Activated B cell treated with CpG ODN at 0.5 μM for 24 hours (primary cell): Measurements from ENCODE around the gene MICALL2. TPM values are rescaled to one million over a fixed set of nuclear protein-coding genes. Genes with fewer than 3 reads are reported as not detected.

ENCODE experiments used
- ATAC-seq: fragments of 200-7000 bp; cut with Tn5 transposase; one replicate; pipeline ENCODE4 v1.10.0; 2021; ENCODE audit warnings: low read depth, mild to moderate bottlenecking, moderate library complexity
- CTCF ChIA-PET: fragments of 350-600 bp; sonication (Branson Sonifier 250); formaldehyde crosslinking; loops from one replicate; lab custom pipeline; 2021; ENCODE audit warnings: antibody characterized with exemption; lab: Charles Lee
- POLR2A ChIA-PET: fragments of 350-600 bp; sonication (Branson Sonifier 250); formaldehyde crosslinking; loops from one replicate; lab custom pipeline; 2021; ENCODE audit warnings: antibody characterized with exemption; lab: Charles Lee
- DNase-seq: peaks from one replicate; pipeline ENCODE4 v3.0.0; 2022
- H3K27ac Mint-ChIP-seq: one replicate; pipeline ENCODE4 v1.8.0; 2020; ENCODE audit warnings: mixed read lengths
- H3K27me3 Mint-ChIP-seq: one replicate; pipeline ENCODE4 v1.8.0; 2021; ENCODE audit warnings: mixed read lengths
- H3K36me3 Mint-ChIP-seq: one replicate; pipeline ENCODE4 v1.8.0; 2021; ENCODE audit warnings: low read depth, mixed read lengths
- H3K4me1 Mint-ChIP-seq: one replicate; pipeline ENCODE4 v1.8.0; 2021; ENCODE audit warnings: mixed read lengths
- H3K4me3 Mint-ChIP-seq: one replicate; pipeline ENCODE4 v1.8.0; 2020; ENCODE audit warnings: mild to moderate bottlenecking, mixed read lengths
- H3K9me3 Mint-ChIP-seq: one replicate; pipeline ENCODE4 v1.8.0; 2020; ENCODE audit warnings: mixed read lengths
- intact Hi-C: fragments of 100-400 bp; cut with micrococcal nuclease; formaldehyde crosslinking; loops from one replicate; pipeline ENCODE4 v1.15.1; 2024
- total RNA-seq: library from RNA; stranded (reverse); gene quantifications from 2 replicates; pipeline ENCODE4 v1.2.3, GENCODE V29; 2022
- TF ChIP-seq, protein P1 (sequence below): fragments of 200-600 bp; IDR thresholded peaks from one replicate; pipeline ENCODE4 v1.8.0; 2022; ENCODE audit warnings: antibody characterized with exemption, mild to moderate bottlenecking

MICALL2 gene
- total RNA-seq, 1 donor from 2014 or later, result 0.55 TPM

DNA sequence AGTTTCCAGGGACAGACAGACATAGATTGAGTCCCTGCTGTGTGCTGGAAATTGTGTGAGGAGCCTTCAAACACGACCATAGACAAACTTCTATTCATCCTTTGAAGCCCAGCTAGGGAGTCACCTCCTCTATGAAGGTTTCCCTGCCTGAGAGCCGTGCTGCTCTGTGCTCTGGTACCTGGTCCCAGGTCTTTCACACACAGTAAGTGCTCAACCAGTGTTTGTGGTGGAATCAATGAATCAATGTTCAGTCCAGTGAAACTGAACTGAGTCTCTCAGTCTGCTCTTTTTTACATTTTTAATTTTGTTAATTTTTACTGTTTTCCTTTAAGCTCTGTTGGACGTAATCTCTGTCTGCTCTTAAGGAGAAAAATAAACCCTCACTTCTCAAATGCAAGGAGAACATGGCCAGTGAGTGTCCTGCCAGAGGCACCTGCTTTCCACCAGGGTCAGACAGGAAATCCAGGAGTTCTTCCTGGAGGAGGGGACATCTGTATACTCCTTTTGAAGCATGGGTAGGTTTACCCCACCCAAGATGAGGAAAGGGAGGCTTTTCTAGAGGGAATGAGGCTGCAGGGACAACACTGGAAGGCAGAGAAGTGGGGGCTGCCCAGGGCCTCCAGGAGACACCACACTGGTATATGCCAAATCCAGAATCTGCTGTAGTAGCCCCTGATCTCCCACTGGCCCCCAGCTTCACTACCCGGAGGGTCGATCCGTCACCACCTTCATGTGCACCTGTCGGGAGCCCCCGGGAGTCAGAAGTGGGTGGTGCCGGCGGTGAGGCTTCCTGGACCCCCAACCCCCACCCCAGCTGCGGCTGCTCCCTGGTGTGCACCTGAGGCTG is 56.3 kb downstream of the MICALL2 start:
- Mint-ChIP-seq H3K36me3 (no peaks in the 10 kb centered on the region), H3K4me1 (peaks cover 2% of the 10 kb centered on the region), H3K9me3 (peaks cover 4% of the 10 kb centered on the region), H3K27ac (no peak overlapping the region), H3K27me3 (peaks cover 40% of the 10 kb centered on the region), H3K4me3 (no peak overlapping the region)
- ATAC-seq (no peak), DNase-seq (no peak)
- ChIA-PET POLR2A (no interaction called here), CTCF (no interaction called here)
- intact Hi-C loops, result no loop called here
- TF ChIP-seq, protein P1, sequence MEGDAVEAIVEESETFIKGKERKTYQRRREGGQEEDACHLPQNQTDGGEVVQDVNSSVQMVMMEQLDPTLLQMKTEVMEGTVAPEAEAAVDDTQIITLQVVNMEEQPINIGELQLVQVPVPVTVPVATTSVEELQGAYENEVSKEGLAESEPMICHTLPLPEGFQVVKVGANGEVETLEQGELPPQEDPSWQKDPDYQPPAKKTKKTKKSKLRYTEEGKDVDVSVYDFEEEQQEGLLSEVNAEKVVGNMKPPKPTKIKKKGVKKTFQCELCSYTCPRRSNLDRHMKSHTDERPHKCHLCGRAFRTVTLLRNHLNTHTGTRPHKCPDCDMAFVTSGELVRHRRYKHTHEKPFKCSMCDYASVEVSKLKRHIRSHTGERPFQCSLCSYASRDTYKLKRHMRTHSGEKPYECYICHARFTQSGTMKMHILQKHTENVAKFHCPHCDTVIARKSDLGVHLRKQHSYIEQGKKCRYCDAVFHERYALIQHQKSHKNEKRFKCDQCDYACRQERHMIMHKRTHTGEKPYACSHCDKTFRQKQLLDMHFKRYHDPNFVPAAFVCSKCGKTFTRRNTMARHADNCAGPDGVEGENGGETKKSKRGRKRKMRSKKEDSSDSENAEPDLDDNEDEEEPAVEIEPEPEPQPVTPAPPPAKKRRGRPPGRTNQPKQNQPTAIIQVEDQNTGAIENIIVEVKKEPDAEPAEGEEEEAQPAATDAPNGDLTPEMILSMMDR, result no peak

DNA sequence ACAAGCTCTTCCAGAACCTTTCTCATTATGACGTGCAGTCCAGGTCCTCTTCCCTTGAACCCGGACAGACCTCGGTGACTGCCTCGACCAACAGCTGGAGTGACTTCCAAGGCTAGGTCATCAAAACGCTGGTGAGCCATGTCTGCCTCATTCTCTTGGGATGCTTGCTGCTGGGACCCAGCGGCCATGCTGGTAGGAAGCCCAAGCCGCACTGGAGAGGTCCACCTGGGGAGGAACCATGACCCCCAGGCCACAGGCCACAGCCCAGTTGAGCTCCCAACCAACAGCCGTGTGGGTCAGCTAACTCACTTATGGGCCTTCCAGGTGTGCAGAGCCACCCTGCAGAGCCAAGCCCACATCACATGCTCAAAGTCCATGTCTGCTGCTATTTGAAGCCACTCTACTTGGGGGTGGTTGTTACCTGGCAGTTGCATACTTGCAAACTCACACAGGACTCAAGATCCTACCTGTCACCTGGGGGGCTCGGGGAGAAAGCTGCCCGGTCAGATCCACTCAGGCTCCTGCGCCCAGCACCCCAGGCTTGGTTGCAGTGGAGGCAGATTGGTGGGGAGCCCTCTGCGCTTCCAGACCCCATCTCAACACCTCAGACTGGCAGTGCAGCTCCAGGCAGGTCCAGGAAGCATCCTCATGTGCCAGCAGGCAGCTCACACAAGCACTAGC is 57.0 kb downstream of the MICALL2 start:
- Mint-ChIP-seq H3K9me3 (peaks cover 4% of the 10 kb centered on the region), H3K4me1 (peaks cover 2% of the 10 kb centered on the region), H3K36me3 (no peaks in the 10 kb centered on the region), H3K4me3 (no peak overlapping the region), H3K27ac (no peak overlapping the region), H3K27me3 (peaks cover 43% of the 10 kb centered on the region)
- TF ChIP-seq, protein P1, result no peak
- DNase-seq (no peak), ATAC-seq (no peak)
- POLR2A ChIA-PET, result no interaction called here
- intact Hi-C loops, result no loop called here
- CTCF ChIA-PET, result no interaction called here

DNA sequence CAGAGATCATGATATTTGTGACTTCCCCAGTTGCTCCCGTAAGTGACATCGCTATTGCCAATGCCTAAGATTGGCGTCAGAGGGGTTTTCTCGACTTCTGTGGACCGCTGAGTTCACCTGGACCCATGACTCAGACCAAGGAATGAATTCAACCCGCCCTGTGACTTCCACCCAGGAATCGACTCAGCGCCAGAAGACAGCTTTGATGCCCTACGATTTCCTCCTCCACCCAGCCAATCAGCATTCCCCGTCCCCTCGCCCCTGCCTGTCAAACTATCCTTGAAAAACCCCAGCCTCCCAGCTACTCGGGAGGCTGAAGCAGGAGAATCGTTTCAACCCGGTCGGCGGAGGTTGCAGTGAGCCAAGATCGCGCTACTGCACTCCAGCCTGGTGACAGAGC is 58.3 kb downstream of the MICALL2 start:
- peaks cover 4% of the 10 kb centered on the region for H3K9me3 Mint-ChIP-seq
- DNase-seq (no peak), ATAC-seq (no peak)
- POLR2A ChIA-PET, result no interaction called here
- H3K4me1 Mint-ChIP-seq, result peaks cover 2% of the 10 kb centered on the region
- intact Hi-C loops, result no loop called here
- CTCF ChIA-PET, result no interaction called here
- TF ChIP-seq, protein P1, result no peak
- no peak overlapping the region for H3K4me3 Mint-ChIP-seq
- peaks cover 45% of the 10 kb centered on the region for H3K27me3 Mint-ChIP-seq
- no peak overlapping the region for H3K27ac Mint-ChIP-seq
- no peaks in the 10 kb centered on the region for H3K36me3 Mint-ChIP-seq

DNA sequence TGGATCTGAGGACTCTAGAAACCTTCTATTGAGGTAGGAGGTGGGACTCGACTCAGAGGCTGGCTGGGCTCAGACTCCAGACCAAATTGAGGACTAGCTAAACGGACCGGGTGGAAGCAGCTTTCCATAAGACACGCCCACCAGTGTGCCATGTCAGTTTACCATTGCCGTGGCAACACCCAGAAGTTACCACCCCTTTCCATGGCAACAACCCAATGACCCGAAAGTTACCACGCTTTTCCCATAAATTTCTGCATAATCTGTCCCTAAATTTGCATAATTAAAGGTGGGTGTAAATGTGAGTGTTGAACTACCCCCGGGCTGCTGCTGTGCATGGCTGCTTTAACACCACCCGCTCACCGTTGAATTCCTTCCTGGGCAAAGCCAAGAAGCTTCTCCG is 58.9 kb downstream of the MICALL2 start:
- no peak overlapping the region for H3K4me3 Mint-ChIP-seq
- peaks cover 2% of the 10 kb centered on the region for H3K4me1 Mint-ChIP-seq
- H3K36me3 Mint-ChIP-seq, result no peaks in the 10 kb centered on the region
- DNase-seq, result no peak
- ATAC-seq, result no peak
- no peak overlapping the region for H3K27ac Mint-ChIP-seq
- ChIA-PET POLR2A (no interaction called here), CTCF (no interaction called here)
- H3K27me3 Mint-ChIP-seq, result peaks cover 41% of the 10 kb centered on the region
- peaks cover 4% of the 10 kb centered on the region for H3K9me3 Mint-ChIP-seq
- TF ChIP-seq, protein P1, result no peak
- intact Hi-C loops, result no loop called here
